GM18511 (cell line): ENCODE data around the gene MYO10.
"Not testable (repeated sequence)": the region's sequence is repeated elsewhere in the genome, so short reads cannot be mapped to it uniquely, and the experiment has no call there.

ENCODE experiments used
- ATAC-seq: cut with Tn5 transposase; IDR thresholded peaks from one replicate; pipeline ENCODE4 v1.9.1; 2021; ENCODE audit warnings: mild to moderate bottlenecking, moderate library complexity; ENCODE audit not compliant: unreplicated experiment

The MYO10 gene

GRCh38 chr5:16754601-16755000 lies 181.5 kb downstream of the MYO10 start:
- no peak for ATAC-seq

DNA sequence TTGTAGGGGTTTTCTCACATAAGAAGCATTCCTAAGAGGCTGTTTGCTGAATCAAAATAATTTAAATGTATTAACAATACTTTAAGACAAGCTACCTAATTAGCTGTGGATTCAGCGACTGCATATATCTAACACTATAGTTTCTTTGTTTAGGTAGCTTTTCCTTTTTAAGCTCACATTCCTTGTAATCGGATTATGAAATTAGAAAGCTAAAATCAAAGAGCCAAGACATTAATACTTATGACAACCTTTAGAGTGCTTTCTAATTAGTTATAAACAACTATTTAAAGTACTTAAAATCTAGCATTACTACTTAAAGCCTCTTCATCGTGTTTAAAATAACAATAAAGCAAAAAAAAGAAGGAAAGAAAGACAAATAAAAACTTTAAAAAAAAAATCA lies 182.0 kb downstream of the MYO10 start:
- no peak for ATAC-seq

GRCh38 chr5:16750445-16750844 lies 185.6 kb downstream of the MYO10 start:
- no peak for ATAC-seq

DNA sequence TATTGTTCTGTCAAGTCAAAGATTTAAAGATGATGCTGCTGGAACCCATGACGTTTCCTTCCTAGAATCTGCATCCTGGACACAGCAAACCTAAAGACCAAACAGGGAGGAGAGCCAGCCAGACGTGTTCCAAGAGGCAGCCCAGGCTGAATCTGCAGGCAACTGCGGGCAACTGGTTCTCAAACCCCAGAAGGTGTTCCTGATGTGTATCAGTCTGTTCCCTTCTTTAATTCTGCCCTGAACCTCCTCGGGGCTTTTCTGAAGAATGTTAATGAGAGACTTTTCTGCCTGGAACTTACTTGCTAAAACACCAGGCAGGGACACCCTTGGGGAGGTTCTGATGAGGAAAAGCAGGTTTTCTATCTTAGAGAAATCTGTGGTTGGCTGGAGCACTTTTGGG lies 186.5 kb downstream of the MYO10 start:
- no peak for ATAC-seq

GRCh38 chr5:16744164-16744880 lies 191.8 kb downstream of the MYO10 start:
- ATAC-seq, result no peak

DNA sequence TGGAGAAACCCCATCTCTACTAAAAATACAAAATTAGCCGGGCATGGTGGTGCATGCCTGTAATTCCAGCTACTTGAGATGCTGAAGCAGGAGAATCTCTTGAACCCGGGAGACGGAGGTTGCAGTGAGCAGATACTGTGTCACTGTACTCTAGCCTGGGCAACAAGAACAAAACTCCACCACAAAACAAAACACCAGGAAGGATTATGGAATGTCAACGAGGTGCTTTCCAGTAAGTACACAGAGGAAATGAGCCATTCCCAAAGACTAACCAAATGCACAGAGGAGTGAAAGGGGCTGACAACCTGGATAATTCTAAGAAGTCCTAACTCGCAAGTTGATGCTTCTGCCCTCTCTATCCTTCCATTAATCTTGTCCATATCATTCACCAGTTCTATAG lies 193.2 kb downstream of the MYO10 start:
- no peak for ATAC-seq

- no peak for ATAC-seq
Observed at GRCh38 chr5:16740811-16741392, 195.2 kb downstream of the MYO10 start.

- ATAC-seq, result no peak
Observed at GRCh38 chr5:16740066-16740810, 195.8 kb downstream of the MYO10 start.

DNA sequence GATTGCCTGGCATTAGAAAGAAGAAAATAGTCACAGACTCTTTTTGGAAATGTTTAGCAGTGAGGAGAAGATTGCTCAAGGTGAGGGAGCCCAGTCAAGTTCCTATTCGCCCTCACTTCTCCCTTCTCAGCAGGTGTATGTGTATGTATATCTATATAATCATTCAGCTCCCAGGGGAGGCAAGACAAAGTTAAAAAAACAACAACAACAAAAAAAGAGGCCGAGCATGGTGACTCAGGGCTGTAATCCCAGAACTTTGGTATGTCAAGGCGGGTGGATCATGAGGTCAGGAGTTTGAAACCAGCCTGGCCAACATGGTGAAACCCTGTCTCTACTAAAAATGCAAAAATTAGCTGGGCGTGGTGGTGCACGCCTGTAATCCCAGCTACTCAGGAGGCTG lies 197.7 kb downstream of the MYO10 start:
- ATAC-seq, result not testable (repeated sequence)

GRCh38 chr5:16737620-16738364 lies 198.3 kb downstream of the MYO10 start:
- ATAC-seq, result no peak

- ATAC-seq, result no peak
Observed at GRCh38 chr5:16737209-16737608, 198.9 kb downstream of the MYO10 start.

- no peak for ATAC-seq
Observed at GRCh38 chr5:16736158-16736995, 199.7 kb downstream of the MYO10 start.

DNA sequence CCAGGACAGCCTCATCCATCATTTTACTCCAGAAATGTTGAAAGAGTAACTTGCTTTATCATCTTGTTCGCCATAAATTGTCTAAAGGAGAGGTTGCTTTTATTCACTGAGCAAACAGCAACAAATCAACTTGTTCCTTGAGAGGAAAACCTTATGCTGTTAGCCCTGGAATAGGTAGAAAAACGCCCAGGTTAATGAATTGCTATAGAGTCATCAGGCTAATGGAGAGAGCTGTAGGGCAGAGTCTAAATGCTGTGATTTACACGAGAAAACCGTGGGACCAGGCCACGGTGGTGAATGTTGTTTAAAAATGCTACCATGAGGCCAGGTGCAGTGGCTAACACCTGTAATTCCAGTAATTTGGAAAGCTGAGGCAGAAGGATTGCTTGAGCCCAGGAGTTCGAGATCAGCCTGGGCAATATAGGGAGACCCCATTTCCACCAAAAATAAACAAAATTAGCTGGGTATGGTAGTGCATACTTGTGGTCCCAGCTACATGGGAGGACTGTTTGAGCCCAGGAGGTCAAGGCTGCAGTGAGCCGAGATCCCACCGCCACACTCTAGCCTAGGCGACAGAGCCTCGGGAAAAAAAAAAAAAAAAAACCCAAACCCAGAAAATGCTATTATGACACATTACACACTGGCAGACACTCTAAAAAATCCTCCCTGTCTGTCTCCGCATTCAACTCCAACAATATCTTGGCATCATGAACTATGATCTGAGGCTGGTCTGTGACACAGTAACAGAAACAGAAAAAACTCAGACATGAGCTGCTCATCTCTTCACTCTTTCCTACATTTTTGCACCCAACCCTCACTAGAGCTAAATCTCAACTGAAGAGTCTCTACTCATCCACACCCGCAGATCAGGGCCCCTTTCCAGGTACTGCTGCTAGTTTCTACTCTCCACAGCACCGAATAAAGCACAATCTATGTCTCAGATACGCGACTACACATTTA lies 200.7 kb downstream of the MYO10 start:
- ATAC-seq, result no peak

DNA sequence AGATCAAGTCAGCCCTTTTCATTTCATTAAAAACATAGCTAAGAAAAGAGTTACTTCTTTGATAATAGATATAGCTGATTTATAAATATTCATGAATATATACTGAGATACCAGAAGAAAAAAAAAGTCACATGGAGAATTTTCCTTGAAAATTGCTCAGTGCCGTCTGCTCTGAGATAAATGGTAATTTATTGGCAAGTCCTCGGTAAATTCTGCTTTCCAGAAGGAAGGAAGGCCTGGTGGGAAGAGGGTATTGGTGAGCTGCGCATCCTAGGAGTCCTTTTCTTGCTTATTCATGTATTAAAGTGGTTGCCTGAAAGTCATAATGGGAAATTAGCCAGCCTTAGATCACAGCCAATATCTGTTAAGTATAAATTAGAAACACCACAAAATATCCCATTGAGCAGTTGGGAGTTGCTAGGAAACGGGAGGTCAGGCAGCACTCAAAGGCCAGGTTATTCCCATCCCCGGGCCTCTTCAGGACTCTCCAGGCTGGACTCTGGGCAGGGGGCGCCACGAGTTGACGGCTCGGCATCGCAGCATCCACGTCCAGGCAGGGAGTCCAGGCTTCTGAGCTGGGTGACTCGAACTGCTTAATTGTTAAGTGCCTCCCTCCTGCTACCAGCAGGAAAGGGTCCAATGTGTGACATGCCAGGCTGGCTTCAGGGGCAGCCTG lies 202.6 kb downstream of the MYO10 start:
- ATAC-seq, result no peak

GRCh38 chr5:16732356-16732755 lies 203.7 kb downstream of the MYO10 start:
- ATAC-seq, result no peak

DNA sequence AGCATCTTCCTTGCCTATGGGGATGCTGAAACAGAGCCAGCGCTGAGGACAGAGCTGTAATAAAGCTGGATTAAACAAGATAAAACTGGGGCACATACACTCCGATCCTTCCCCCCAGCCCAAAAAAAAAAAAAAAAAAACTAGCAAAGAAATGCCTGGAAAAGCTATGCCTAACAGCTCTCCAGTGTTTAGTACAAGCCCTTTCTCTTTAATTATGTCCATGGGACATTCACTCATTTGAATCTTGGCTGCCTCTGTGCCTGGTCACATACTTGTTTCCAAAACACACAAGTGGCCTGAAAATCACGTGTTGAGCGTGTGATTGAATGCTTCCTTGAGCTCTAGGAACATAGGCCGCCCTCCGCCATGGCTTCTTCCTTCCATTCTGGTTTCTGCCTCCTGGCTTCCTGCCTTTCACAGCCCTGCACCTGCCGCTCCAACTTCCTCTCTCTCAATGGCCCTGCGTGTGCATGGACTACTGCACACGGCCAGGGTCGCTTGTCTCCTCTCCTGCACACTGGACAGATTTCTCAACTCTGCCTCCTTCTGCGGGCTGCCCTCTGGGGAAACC lies 208.2 kb downstream of the MYO10 start:
- no peak for ATAC-seq

- ATAC-seq, result no peak
Observed at GRCh38 chr5:16726538-16726946, 209.5 kb downstream of the MYO10 start.

GRCh38 chr5:16725575-16725974 lies 210.5 kb downstream of the MYO10 start:
- no peak for ATAC-seq
